NCI-H510A treated with DMSO at 0.1 percent for 48 hours (cell line): ENCODE measurements around the gene DCAF6.

Experiments
- DNase-seq: peaks from one replicate; lab custom pipeline; 2025; lab: John Stamatoyannopoulos, UW

The DCAF6 gene

GRCh38 chr1:168084396-168085231 is 148.1 kb downstream of the DCAF6 start:
- DNase-seq: peak; percentile 30

DNA sequence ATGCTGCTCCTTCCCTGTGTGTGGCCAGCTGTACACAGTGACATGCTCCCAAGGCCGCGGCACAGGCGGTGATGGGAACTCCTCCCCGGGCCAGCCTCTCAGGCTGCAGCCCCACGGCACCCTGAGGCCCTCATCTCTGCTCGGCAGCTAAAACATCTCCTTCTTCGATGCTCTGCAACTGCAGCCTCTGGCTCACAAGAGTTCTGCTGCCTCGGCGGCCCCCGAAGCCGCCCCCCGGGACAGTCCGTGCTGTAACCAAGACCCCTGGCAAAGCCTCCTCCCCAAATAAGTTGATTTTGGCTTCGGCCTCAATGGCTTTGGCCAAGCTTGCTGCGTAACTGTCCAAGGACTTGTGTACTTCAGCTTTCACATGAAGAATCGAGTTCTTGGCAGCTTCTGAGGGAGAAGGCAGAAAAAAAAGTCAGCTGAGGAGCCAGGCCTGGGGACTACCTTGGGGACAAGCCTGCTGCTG is 149.0 kb downstream of the DCAF6 start:
- no peak for DNase-seq

GRCh38 chr1:168086438-168086837 is 150.0 kb downstream of the DCAF6 start:
- no peak for DNase-seq

DNA sequence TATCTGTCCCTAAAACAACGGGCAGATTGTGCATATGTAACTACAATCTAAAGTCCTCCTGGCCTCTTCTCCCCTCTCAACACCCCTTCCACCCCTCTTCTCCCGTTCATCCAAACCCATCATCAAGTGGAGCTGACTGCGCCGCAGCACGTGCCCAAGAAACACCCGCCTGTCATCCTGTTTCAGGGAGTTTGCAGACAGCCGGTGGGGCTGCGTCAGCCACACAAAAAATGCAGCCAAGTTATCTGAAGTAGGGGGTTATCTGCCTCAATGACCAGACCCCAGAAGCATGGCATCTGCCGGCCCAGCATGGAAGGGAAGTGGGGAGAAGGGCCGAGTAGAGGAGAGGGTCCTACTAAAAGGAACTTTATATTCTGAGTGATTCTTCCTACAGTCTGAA is 151.2 kb downstream of the DCAF6 start:
- no peak for DNase-seq

GRCh38 chr1:168088511-168089325 is 152.2 kb downstream of the DCAF6 start:
- no peak for DNase-seq

DNA sequence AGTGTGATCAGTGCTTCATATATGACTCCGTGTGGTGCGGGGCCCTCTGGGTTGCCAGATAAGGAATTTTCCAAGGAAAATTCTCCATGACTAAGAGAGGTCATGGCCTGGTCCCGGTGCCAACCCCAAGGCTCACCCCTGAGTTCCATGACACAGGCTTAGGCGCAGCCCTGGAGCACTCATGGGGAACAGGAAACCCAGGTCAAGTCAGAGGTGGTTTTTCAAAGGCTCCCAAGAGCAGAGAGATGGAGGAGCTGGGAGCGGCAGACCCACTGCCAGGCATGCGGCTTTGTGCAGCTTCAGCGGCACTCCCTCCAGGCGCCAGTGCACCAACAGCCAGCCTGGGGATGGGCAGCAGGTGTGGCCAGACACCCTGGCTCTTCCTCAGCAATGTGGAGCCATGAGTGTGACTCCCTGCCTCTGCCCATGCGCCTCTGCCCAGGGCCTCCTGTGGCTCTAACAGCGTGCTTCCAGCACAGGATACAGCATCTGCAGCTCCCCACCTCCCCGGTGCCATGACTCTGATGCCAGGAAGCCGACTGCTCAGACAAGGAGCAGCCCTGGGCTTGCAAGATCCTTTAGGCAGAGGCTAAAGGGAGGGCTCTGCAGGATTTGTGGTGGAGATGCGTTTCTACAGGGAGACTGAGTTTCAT is 153.0 kb downstream of the DCAF6 start:
- no peak for DNase-seq

DNA sequence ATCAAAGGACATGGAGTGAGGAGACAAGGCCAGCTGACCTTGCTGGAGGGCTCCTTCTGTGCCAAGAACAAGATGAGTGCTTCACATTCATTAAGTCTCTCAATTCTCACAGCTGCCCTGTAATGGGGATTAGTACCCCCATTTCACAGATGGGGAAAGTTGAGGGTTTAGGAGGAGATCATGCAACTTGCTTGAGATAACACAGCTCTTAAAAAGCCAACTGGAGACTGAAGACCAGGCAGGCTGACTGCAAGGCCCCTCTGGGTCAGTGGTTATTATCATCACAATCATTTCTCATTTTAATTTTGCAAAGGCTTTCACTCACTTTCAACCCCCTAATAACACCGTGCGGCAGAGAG is 153.5 kb downstream of the DCAF6 start:
- DNase-seq: no peak

DNA sequence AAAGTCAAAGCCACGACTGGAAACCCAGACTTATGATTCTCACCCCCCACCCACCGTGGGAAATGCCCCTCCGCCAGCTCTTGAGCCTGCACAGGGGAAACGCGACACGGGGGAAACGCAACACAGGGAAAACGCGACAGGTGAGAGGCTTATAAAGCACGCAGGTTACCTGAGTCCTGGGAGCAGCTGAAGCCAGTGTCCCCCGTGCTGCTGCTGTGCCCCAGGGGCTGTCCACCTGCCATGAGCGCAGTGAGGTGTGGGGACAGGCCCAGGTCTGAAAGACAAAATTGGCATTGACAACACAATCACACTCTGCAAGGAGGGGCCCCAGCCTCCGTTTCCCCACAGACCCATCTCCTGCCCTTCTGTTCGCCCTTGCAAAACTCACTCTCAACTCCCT is 153.9 kb downstream of the DCAF6 start:
- DNase-seq: no peak

DNA sequence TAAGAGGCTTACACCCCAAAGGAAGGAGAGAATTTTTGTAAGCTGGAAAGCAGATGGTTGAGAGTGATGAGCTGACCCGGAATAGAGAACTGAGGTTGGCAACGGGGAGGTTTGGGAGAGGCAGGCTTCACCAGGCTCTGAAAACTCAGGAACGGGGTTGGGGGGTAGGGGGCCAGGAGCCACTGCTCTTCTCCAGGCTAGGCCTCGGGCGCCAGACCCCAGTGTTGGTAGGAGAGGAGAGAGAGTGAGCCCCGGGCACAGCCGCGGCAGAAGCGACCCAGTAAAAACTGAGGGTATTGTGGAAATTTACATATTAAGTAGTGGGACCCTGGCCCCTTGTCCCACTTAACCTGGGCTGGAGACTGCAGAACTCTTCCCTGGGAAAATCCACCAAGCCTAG is 154.6 kb downstream of the DCAF6 start:
- DNase-seq: no peak

DNA sequence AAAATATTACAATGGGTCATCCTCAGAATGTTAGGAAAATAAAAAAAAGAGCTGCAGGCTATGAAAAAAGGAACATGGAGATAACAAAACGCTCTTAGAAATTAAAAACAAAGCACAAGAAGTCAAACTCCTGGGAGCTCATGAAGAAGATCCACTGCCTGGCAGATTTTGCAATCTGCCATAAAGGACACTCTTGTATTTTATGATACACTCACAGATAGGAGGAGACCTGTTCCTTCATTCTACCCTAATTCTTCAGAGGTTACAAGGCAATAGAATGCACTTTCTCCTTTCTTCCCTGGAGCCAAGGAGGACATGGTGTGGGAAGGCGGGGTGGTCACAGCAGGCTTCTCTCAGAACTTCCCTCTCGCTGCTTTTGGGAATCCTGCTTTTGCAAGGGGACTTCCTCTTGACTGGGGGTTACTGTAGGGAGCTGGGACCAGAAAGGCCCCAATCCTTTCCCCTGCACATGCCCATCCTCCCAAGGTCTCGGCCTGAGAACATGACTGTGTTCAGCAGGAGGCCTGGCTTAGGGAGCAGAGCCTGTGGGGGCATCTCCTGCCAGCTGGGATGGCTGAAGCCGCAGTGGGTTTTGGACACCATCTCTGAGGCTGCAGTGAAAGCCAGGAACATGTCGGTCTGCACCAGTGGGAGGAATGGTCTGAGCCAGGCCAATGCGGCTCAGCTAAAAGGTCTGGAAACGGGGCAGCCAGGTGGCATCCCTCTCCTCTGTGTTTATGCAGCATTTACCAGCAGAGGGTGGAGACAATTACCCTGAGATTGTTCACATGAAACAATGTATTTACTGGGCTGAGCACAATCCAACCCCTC is 155.5 kb downstream of the DCAF6 start:
- DNase-seq: no peak

GRCh38 chr1:168092566-168093355 is 156.3 kb downstream of the DCAF6 start:
- peak; percentile 3 for DNase-seq

- no peak for DNase-seq
These were observed 157.1 kb downstream of the DCAF6 start for GRCh38 chr1:168093616-168094015.

GRCh38 chr1:168095476-168095875 is 159.0 kb downstream of the DCAF6 start:
- DNase-seq: no peak

GRCh38 chr1:168096296-168097165 is 160.0 kb downstream of the DCAF6 start:
- DNase-seq: no peak

DNA sequence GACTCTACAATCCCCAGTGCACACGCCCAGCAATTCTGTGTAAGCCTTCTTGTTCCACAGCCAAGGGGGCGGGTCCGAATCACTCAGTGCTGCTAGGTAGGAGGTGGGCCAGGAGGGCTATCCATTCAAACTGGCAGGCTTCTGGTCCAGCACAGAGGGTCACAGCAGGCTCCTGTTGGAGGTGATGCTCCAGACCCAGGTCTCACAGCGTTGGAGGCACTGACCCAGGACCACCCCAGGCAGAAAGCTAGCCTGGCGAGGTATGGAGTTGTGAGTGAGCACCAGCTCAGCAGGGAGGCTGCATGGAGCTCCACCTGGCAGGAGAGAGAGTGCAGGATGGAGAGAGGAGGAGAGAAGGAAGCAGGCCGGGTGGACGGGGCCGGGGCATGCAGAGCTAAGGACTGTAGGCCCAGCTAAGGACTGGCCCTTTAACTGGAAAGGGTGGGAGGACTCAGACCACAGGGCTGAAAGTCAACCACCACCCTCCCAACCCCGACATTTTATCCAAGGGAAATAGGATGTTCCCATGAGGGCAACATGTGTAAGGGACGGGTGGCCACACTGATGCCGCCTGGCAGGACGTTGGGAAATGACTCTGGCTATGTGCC is 161.5 kb downstream of the DCAF6 start:
- no peak for DNase-seq

GRCh38 chr1:168098534-168099320 is 162.2 kb downstream of the DCAF6 start:
- DNase-seq: no peak

- no peak for DNase-seq
These were observed 162.9 kb downstream of the DCAF6 start for GRCh38 chr1:168099337-168099801.

DNA sequence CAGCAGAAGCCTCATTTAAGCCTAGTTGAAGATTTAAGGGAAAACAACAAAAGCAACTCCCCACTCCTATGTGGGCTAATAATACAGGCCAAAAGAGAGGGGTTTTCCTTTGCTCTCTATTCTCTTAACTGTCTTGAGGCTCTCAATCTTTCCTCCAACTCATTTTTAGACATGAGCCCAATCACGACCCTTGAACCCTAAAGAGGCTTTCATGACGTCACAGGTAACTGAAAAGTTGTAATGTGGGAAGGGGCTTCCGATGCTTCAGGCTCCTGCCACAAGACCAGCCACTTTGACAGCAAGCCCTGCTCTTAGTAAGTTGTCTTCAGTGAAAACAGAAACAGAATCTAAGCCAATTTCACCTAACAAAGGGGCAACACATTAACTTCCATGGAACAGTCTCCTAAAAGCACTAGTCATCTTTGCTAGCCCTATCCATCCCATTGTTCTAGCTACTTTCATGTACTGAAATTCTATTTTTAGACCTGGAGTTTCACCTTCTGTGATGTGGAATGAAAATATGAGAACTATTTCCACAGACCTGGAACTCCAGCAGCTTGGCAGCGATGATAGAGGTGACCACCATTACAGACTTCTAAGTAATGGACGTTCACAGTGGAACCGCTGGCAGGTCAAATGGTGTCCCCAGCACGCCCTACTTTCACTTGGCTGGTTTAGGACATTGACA is 164.0 kb downstream of the DCAF6 start:
- no peak for DNase-seq
